ENCODE results near the gene TMEM80.
A peak's percentile ranks its signal among the peaks of the same experiment; 100 is the strongest.

TMEM80 gene

GRCh38 chr11:699753-700152, 4.1 kb downstream of the TMEM80 start:
- DNase-seq (ENCODE audit: low spot score): no peak

GRCh38 chr11:701741-702461, 6.3 kb downstream of the TMEM80 start:
- no peak for DNase-seq (ENCODE audit: low spot score)

GRCh38 chr11:702462-703461, 7.1 kb downstream of the TMEM80 start:
- no peak for DNase-seq (ENCODE audit: low spot score)

GRCh38 chr11:703506-703905, 7.9 kb downstream of the TMEM80 start:
- DNase-seq (ENCODE audit: low spot score): no peak

- DNase-seq (ENCODE audit: low spot score): no peak
Observed at GRCh38 chr11:704228-704674, 8.6 kb downstream of the TMEM80 start.

- no peak for DNase-seq (ENCODE audit: low spot score)
Observed at GRCh38 chr11:704781-705645, 9.4 kb downstream of the TMEM80 start.

- DNase-seq (ENCODE audit: low spot score): peak; percentile 59
Observed at GRCh38 chr11:705646-706438, 10.2 kb downstream of the TMEM80 start, which contains the start of gene EPS8L2. TSS of gene EPS8L2 (plus strand) at chr11:706231. CDS start at chr11:709408, 3,177 bp downstream.

- no peak for DNase-seq (ENCODE audit: low spot score)
Observed at GRCh38 chr11:706439-706956, 10.9 kb downstream of the TMEM80 start.

- DNase-seq (ENCODE audit: low spot score): peak; percentile 73
Observed at GRCh38 chr11:706957-707816, 11.6 kb downstream of the TMEM80 start.

- peak; percentile 49 for DNase-seq (ENCODE audit: low spot score)
Observed at GRCh38 chr11:707817-708420, 12.3 kb downstream of the TMEM80 start.

- DNase-seq (ENCODE audit: low spot score): peak; percentile 7
Observed at GRCh38 chr11:708511-708910, 12.9 kb downstream of the TMEM80 start.

- DNase-seq (ENCODE audit: low spot score): peak; percentile 17
Observed at GRCh38 chr11:709109-709997, 13.7 kb downstream of the TMEM80 start.

- DNase-seq (ENCODE audit: low spot score): peak; percentile 1
Observed at GRCh38 chr11:714436-714835, 18.8 kb downstream of the TMEM80 start.

GRCh38 chr11:719214-720016, 23.8 kb downstream of the TMEM80 start:
- DNase-seq (ENCODE audit: low spot score): peak; percentile 11

- no peak for DNase-seq (ENCODE audit: low spot score)
Observed at GRCh38 chr11:720017-720641, 24.5 kb downstream of the TMEM80 start.

- DNase-seq (ENCODE audit: low spot score): peak; percentile 95
Observed at GRCh38 chr11:720642-721246, 25.1 kb downstream of the TMEM80 start.
